Stimulated activated naive B cell treated with anti-CD40 and anti-IgM and Interleukin-4, amounts not matched to agents 10 μg/mL and 1 μg/mL and 100 μg/mL, for 72 hours (primary cell): ENCODE results near the gene LPP.

ENCODE experiments used
- ATAC-seq, 2 donors: fragments of 150-1000 bp; cut with Tn5 transposase; replicated peaks; 2 replicates each; pipeline ENCODE4 v1.10.0; 2021; ENCODE audit warnings: moderate library complexity in 1 of 2
- DNase-seq: peaks from one replicate; pipeline ENCODE4 v3.0.0; 2021
- H3K27ac Mint-ChIP-seq: one replicate; pipeline ENCODE4 v1.8.0; 2022; ENCODE audit warnings: mild to moderate bottlenecking, mixed read lengths
- H3K27me3 Mint-ChIP-seq, 2 donors: one replicate each; pipeline ENCODE4 v1.8.0; 2022; ENCODE audit warnings: mixed read lengths in 2 of 2
- H3K36me3 Mint-ChIP-seq, 2 donors: one replicate each; pipeline ENCODE4 v1.8.0; 2022; ENCODE audit warnings: mixed read lengths in 2 of 2, mild to moderate bottlenecking in 1 of 2
- H3K4me1 Mint-ChIP-seq, 2 donors: one replicate each; pipeline ENCODE4 v1.8.0; 2022; ENCODE audit warnings: mixed read lengths in 2 of 2, mild to moderate bottlenecking in 1 of 2
- H3K4me3 Mint-ChIP-seq, 2 donors: one replicate each; pipeline ENCODE4 v1.8.0; 2022; ENCODE audit warnings: mild to moderate bottlenecking in 2 of 2, mixed read lengths in 2 of 2, moderate library complexity in 1 of 2
- H3K9me3 Mint-ChIP-seq, 2 donors: one replicate each; pipeline ENCODE4 v1.8.0; 2022; ENCODE audit warnings: mixed read lengths in 2 of 2, mild to moderate bottlenecking in 1 of 2

The LPP gene

DNA sequence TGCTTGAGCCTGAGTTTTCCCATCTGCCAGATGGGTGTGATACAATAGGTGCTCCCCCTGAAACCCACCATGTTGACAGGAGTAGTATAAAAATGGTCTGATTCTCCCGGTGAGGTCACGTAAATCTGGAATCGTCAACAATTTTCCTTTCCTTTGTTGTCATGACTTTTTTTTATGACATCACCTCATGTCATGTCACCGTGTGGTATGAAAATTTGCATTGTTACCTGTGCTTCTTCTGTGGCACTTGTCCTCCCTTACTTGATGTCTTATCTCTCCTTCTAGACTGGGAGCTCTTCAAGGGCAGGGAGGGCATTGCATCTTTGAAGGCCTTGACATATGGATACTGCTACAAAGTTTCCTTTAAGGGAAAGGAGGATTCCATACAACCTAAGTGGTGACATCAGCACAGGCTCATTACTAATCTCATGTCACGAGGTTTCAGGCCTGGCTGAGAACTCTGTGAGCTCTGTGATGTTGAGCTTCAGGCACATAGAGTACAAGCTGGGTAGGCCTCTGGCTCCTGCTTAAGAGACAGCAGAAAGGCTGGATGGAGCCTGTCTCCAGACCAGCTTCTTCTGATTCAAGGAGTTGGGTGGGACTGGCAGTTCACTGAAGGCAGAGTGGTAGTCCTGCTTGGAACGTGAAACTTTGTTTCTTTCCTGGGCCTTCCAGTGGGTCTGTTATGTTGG, 66.3 kb downstream of the LPP start:
- ATAC-seq (no peak), DNase-seq (no peak)
- peaks cover 26 to 48% of the 10 kb centered on the region in 2 donors for H3K4me1 Mint-ChIP-seq

DNA sequence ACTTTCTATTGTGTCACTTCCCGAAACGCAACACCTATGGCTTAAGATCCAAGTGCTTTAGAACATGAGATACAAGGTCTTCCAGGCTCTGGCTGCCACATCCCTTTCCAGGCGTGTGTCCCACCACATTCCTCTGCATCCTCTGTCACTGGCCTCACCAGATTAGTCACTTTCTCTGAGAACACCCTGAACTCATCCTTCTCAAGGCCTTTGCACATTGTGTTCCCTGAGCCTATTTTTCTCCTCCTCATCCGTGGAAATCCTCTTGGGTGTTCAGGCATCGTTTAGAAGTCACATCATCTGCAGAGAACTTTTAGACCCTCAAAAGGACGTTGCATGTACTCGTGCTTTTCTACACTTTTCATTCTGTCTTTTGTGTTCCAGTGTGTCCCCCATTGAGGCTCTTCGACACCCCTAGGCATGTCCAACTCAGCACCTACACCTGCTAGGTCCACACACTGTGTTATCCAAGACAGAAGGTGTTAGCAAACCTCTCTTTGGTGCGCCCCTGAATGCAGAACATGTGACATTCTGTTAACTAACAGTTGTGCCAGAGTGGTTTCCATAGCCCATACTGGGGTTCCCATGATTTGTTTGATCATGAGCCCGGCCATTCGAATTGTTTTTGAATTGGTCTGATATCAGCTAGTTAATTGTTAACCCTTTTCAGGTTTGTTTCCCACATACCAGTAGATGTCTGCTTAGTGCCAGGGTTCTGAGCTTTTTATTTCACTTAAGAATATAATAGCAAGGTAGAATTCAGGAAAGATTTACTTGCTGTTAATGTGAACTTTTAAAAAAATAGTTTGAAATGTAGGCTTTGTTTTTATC, 67.2 kb downstream of the LPP start:
- DNase-seq, result no peak
- Mint-ChIP-seq H3K9me3 (no peaks in the 10 kb centered on the region), H3K27ac (no peak overlapping the region), H3K27me3 (no peaks in the 10 kb centered on the region), H3K4me3 (no peak overlapping the region), H3K4me1 (peaks cover 25 to 39% of the 10 kb centered on the region in 2 donors), H3K36me3 (peaks cover 13 to 40% of the 10 kb centered on the region in 2 donors)
- ATAC-seq, result no peak

More for the DNA sequence above, 66.3 kb downstream of the LPP start:
- no peaks in the 10 kb centered on the region for H3K9me3 Mint-ChIP-seq
- H3K4me3 Mint-ChIP-seq, result no peak overlapping the region
- peak overlapping the region; percentile 26 for H3K27ac Mint-ChIP-seq
- peaks cover 10 to 35% of the 10 kb centered on the region in 2 donors for H3K36me3 Mint-ChIP-seq
- H3K27me3 Mint-ChIP-seq, result no peaks in the 10 kb centered on the region

DNA sequence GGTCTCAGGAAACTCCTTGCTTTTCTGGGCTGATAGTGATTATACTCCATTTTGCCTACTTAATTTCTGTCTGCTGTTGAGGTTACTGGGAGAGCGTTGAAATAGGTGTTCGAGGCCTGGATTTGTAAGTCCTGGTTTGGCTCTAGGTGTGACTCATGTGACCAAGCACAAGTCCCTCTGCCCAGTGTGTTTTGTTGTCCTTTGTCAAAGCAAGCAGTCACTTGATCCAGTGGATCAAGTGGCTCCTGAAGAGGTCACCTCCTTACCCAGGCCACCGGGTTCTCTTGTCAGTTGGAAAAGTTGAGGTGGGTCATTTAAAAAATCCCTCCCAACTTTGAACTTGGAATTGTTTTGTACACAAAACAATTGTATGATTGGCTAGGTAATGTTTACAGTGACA, 70.0 kb downstream of the LPP start:
- Mint-ChIP-seq H3K27me3 (no peaks in the 10 kb centered on the region), H3K36me3 (peaks cover 14 to 47% of the 10 kb centered on the region in 2 donors), H3K4me3 (no peak overlapping the region), H3K27ac (peak overlapping the region; percentile 9), H3K4me1 (peaks cover 21 to 35% of the 10 kb centered on the region in 2 donors), H3K9me3 (no peaks in the 10 kb centered on the region)
- ATAC-seq (no peak), DNase-seq (no peak)

DNA sequence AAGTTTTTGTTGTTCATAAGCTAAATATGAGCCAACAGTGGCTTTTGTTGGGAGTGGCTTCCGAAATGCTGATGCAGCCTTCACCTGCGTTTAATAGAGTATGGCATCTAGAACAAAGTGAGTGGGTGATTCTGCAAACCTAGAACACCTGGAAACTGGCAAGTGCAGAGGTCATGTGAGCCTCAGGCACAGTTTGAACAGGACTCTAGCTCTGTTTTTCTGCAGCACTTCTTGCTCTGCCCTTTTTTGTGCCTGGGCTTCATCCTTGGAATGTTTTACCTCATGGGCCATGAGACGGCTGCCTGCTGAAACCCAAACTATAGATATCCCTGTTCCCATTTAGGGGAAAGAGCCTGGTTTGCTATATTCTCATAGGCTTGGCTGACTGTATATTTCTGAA, 73.5 kb downstream of the LPP start:
- ATAC-seq (no peak), DNase-seq (no peak)
- H3K27ac Mint-ChIP-seq, result no peak overlapping the region
- H3K4me3 Mint-ChIP-seq, result no peak overlapping the region
- no peaks in the 10 kb centered on the region for H3K9me3 Mint-ChIP-seq
- peaks cover 14 to 36% of the 10 kb centered on the region in 2 donors for H3K4me1 Mint-ChIP-seq
- peaks cover 11 to 47% of the 10 kb centered on the region in 2 donors for H3K36me3 Mint-ChIP-seq
- H3K27me3 Mint-ChIP-seq, result no peaks in the 10 kb centered on the region

DNA sequence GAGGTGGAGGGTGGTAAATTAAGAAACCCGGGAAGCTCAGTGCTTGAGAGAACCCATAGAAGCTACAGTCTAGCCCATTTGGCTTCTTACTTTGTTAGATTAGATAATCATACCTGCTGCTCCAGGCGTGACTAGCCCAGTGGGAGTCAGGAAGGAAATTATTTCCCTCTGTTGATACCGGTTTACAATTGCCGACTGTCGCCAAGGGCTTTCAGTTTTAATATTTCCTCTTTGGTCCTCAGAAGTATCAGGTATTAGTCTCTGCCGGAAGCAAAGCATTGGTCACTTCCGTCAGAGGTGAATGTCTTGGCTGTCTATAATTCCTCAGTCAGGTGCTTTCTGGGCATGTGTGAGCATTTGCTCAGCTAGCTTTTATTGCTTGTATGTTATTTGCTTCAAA, 75.2 kb downstream of the LPP start:
- Mint-ChIP-seq H3K9me3 (no peaks in the 10 kb centered on the region), H3K27me3 (no peaks in the 10 kb centered on the region), H3K4me3 (no peak overlapping the region), H3K27ac (no peak overlapping the region), H3K4me1 (peaks cover 21 to 38% of the 10 kb centered on the region in 2 donors), H3K36me3 (peaks cover 13 to 47% of the 10 kb centered on the region in 2 donors)
- ATAC-seq (no peak), DNase-seq (no peak)

DNA sequence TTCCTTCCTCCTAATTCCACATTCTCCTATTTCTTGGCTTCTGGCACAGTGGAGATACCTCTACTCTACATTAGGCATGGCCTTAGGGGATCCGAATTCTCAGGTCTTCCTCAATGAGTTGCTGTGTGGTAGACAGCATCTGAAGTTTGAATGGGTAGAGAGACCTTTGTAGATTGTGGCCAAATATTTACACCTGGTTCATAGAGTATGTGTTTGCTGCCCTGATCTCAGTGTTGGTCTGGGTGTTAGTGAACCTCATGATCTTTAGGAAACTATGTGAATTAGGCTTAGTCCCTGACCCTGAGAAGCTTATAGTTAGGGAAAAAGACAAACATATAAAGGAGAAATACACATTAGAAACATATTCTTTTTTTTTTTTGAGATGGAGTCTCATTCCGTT, 75.8 kb downstream of the LPP start:
- Mint-ChIP-seq H3K9me3 (no peaks in the 10 kb centered on the region), H3K4me3 (no peak overlapping the region), H3K27ac (no peak overlapping the region), H3K4me1 (peaks cover 24 to 38% of the 10 kb centered on the region in 2 donors), H3K36me3 (peaks cover 15 to 46% of the 10 kb centered on the region in 2 donors), H3K27me3 (no peaks in the 10 kb centered on the region)
- DNase-seq, result no peak
- ATAC-seq, result no peak

DNA sequence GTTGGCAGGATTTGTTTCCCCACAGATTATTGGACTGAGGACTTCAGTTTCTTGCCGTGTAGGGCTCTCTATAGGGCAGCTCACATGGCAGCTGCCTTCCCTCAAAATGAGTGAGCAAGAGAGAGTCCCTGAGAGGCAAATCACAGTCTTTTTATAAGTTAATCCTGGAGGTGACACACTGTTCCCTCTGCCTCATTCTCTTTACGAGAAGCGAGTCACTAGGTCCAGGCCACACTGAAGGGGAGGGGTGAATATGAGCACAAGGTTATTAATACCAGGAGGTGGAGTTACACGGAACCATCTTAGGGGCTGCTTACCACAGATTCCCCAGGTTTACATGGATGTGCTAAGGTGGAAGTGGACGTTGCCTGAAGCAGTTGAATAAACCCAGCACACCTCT, 77.0 kb downstream of the LPP start:
- Mint-ChIP-seq H3K36me3 (peaks cover 16 to 42% of the 10 kb centered on the region in 2 donors), H3K4me3 (no peak overlapping the region), H3K9me3 (no peaks in the 10 kb centered on the region), H3K4me1 (peaks cover 28 to 50% of the 10 kb centered on the region in 2 donors), H3K27me3 (no peaks in the 10 kb centered on the region), H3K27ac (no peak overlapping the region)
- ATAC-seq (no peak), DNase-seq (no peak)

DNA sequence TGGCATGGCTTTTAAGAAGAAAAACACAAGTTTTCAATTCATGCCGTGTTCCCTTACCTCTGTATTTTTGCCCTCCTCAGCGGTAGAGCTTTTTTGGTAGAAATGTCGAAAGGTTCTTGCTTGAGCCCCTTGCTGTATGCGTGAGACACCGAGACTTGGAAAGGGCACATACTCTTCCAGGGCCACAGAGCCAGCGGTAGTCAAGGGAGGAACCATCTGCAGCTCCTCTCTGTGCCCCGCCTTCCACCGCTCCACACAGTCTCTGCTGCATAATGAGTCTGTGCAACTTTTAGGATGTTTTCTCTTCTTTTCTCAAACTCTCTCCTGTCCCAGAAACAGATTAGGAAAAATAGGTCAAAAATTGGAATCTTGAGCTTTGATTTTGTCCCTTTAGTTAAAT, 77.5 kb downstream of the LPP start:
- Mint-ChIP-seq H3K27ac (no peak overlapping the region), H3K36me3 (peaks cover 19 to 47% of the 10 kb centered on the region in 2 donors), H3K27me3 (no peaks in the 10 kb centered on the region), H3K4me3 (no peak overlapping the region), H3K4me1 (peaks cover 31 to 55% of the 10 kb centered on the region in 2 donors), H3K9me3 (peaks cover 3 to 4% of the 10 kb centered on the region in 2 donors)
- ATAC-seq (no peak), DNase-seq (no peak)

DNA sequence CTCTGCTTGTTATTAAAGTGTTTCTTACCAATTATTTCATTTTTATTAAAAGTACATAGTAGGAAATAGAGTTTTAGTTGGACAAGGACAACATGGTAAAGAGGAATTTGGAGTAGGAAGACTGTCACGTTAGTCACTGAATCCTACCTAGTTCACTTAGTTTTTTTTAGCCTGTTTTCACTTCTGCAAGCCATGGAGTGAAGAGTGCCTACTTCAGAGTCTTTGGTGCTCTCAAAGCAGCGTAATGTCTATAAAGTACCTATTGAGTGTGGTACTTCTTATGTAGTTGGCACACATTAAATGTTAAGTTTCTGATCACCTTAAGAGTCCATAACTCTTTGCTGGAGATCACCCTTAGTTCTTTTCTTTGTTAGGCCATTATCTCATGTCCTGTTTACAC, 78.7 kb downstream of the LPP start:
- H3K36me3 Mint-ChIP-seq, result peaks cover 19 to 47% of the 10 kb centered on the region in 2 donors
- no peaks in the 10 kb centered on the region for H3K27me3 Mint-ChIP-seq
- ATAC-seq (no peak), DNase-seq (no peak)
- H3K4me1 Mint-ChIP-seq, result peaks cover 35 to 63% of the 10 kb centered on the region in 2 donors
- H3K27ac Mint-ChIP-seq, result no peak overlapping the region
- peaks cover 3 to 4% of the 10 kb centered on the region in 2 donors for H3K9me3 Mint-ChIP-seq
- no peak overlapping the region for H3K4me3 Mint-ChIP-seq

DNA sequence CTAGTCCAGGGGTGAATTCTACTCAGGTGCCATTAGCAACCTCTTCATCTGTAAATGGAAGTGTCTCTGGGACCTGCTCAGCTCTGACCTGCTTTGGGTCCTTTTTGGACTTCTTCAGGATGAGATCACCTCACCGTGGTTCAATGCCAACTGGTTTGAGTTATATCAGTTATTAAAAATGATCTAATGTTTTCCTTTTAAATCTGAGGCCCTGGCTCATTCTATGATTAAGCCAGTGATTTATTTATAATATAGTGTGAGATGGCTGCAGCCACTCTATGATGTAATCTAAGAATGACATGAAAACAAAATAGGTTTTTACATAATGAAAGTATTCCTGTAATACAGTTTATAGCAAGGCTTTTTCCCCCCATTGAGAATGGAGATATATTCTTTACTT, 79.4 kb downstream of the LPP start:
- Mint-ChIP-seq H3K9me3 (peaks cover 3 to 4% of the 10 kb centered on the region in 2 donors), H3K27ac (no peak overlapping the region), H3K4me3 (no peak overlapping the region), H3K27me3 (no peaks in the 10 kb centered on the region), H3K36me3 (peaks cover 19 to 43% of the 10 kb centered on the region in 2 donors), H3K4me1 (peaks cover 36 to 63% of the 10 kb centered on the region in 2 donors)
- ATAC-seq, result no peak
- DNase-seq, result no peak

DNA sequence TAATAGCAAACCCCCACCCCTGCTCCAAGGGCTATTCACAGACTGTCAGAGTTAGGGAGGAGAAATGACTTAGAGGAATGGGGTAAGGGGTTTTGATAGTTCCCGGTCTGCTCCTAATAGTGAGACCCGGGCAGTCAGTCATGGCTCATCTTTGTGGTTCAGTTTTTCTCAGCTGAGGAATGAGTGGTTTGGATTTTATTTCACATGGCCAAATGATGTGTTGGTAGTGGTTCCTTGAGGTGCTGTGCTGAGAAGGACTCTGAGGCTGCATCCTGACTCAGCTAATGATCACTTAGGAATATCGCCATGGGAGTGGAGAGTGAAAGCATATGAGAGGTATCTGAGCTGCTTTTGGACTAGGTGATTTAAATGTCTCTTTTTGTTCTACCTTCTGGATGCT, 80.2 kb downstream of the LPP start:
- Mint-ChIP-seq H3K9me3 (peaks cover 3 to 4% of the 10 kb centered on the region in 2 donors), H3K4me1 (peaks cover 40 to 67% of the 10 kb centered on the region in 2 donors), H3K27me3 (no peaks in the 10 kb centered on the region), H3K27ac (no peak overlapping the region), H3K4me3 (no peak overlapping the region), H3K36me3 (peaks cover 19 to 39% of the 10 kb centered on the region in 2 donors)
- no peak for DNase-seq
- ATAC-seq, result no peak

DNA sequence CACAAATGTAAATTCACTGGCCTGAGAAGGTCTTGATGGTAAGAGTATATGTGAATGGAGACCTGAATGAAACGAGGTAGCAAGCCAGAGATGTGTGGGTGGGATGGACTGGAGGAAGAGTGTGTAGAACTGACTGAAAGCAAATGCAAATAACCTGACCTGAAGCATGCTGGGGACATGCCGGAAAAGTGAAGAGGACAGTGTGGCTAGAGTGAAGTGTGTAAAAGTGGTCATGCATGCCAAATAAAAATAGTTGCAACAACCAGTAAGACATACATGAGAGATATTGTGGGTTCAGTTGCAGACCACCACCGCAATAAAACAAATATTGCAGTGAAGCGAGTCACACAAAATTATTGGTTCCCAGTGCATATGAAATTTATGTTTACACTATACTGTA, 82.3 kb downstream of the LPP start:
- DNase-seq (no peak), ATAC-seq (peak; percentile 74 to 77)
- Mint-ChIP-seq H3K4me3 (peak overlapping the region in 1 of 2 donors; percentile 12), H3K9me3 (peaks cover 3 to 4% of the 10 kb centered on the region in 2 donors), H3K36me3 (peaks cover 24 to 39% of the 10 kb centered on the region in 2 donors), H3K4me1 (peaks cover 47 to 82% of the 10 kb centered on the region in 2 donors), H3K27me3 (no peaks in the 10 kb centered on the region), H3K27ac (peak overlapping the region; percentile 33)

DNA sequence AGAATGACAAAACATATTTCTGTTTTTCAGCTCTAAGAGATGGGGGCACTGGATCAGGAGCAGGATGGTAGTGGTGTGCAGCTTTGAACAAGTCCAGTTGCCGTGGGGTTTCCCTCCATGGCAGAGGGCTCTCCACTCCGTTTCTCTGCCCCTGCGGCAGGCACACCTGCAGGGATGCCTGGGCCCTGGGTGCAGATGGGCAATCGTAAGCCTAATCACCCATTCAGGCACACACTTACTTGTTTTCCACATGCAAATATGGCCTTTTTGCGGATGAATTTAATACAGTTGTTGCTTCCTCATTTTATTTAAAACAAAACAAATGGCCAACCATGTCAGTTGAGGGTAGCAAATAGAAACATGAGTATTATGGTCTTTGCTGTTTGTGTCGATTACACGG, 85.1 kb downstream of the LPP start:
- H3K27me3 Mint-ChIP-seq, result no peaks in the 10 kb centered on the region
- DNase-seq (peak; percentile 18), ATAC-seq (peak; percentile 24 to 40)
- H3K27ac Mint-ChIP-seq, result no peak overlapping the region
- peaks cover 21 to 30% of the 10 kb centered on the region in 2 donors for H3K36me3 Mint-ChIP-seq
- peaks cover 57 to 99% of the 10 kb centered on the region in 2 donors for H3K4me1 Mint-ChIP-seq
- H3K9me3 Mint-ChIP-seq, result peaks cover 3 to 4% of the 10 kb centered on the region in 2 donors
- peak overlapping the region in 1 of 2 donors; percentile 23 for H3K4me3 Mint-ChIP-seq

DNA sequence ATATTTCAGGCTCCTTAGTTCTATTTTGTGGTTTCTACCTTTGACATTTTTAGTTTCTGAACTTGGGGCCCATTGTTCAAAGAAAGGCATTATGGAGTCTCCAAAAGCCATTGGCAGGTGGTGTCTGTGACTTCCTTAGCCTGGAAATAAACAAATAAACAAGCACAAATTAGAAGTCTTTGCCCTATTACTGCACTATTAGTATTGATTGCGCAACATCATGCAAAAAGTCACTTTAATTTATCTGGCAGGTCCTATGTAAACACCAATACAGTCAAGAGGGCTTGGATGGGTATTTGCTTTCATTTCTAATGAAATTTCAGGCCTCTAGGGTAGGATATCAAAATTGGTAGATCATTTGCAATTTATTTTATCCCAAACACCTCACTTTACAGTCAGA, 85.6 kb downstream of the LPP start:
- Mint-ChIP-seq H3K27me3 (no peaks in the 10 kb centered on the region), H3K4me1 (peaks cover 57 to 99% of the 10 kb centered on the region in 2 donors), H3K27ac (peak overlapping the region; percentile 65), H3K9me3 (peaks cover 3 to 4% of the 10 kb centered on the region in 2 donors), H3K36me3 (peaks cover 21 to 31% of the 10 kb centered on the region in 2 donors), H3K4me3 (no peak overlapping the region)
- DNase-seq (no peak), ATAC-seq (no peak)
